Fibroblast of skin of right biceps (primary cell): Measurements from ENCODE around the gene SLC7A6.
A peak's percentile ranks its signal among the peaks of the same experiment; 100 is the strongest.

ENCODE experiments used
- DNase-seq: peaks from one replicate; pipeline ENCODE4 v3.0.0-alpha.2; 2013

The SLC7A6 gene

DNA sequence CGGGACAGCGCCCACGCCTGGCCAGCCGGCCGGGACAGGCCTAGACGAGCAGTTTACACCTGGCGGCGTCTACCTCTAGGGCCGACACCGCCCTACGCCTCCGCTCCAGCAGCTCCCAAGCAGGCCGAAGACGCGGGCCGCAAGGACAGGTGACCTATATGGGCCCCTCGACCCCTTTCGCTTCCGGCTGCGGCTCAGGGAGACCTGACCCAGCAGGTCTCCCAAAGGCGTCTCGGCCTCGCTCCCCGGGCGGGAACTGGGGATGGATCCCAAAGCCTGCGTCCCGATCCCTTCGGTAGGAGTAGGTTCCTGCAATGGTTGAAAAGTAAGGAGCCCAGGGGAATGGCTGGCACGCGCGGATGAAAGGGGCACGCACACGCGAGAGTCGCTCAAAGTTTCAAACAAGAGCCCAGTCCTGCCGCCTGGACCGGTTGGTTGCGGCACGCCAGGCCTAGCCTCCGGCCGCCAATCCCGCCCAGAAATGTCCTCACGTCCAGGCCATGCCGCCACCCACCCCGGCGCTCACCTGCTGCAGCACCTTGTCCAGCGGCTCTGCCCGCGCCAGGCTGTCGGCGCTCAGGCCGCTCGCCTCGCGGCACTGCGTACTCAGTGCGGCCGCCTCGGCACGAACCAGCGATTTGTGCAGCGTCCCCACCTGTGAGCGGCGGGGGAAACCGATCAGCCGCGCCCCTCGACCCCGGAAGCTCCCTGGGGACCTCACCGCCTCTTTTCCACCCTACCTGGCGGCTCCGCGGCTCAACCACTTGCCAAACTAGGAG, 29.0 kb upstream of the SLC7A6 start:
- DNase-seq: no peak

DNA sequence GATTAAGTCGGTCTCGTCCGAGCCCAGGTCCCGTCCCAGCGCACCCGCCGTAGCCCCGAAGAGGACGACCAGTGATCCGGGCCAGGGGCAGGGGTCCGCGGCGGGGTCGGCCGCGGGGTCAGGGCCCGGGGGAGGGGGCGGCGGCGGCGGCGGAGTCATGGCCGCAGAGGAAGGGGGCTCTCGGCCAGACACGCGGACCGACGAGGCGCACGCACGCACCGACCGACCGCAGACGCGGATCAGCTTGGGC, 28.5 kb upstream of the SLC7A6 start, which contains the start of gene ESRP2:
ESRP2 (minus strand) TSS at position 241 of the 250 bp plus-strand sequence; CDS start at position 159, 82 bp downstream.
- DNase-seq: no peak

DNA sequence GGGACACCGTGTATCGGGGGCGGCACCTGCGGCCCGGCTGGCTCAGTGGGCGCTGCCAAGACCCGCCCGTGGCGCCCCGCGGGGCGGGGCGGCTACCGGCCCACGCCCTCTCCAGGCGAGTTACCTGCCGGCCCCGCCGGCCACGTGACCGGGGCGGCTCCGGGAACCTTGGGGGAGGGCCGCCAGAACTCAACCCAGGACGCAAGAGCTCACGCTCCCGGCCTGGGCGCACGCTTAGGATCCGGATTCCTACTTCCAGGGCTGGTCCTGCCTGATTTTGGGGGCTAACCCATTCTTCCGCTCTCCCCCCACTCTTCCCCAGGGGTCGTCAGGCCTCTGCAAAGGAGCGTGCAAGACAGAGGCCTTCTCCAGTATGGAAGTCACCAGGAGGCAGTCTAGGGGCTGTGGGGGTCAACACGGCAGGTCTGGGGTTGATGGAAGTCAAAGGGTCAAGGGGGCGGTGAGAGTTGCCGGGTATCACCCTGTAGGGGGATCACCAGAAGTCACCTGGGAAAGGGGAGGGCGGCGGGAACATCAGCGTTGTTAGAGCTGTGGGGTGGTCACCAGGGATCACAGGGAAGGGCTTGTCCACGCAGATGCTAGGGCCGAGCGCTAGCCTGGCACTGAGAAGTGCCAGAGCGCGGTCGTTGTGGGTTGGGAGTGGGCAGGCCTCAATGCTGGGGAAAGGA, 28.0 kb upstream of the SLC7A6 start:
- no peak for DNase-seq

DNA sequence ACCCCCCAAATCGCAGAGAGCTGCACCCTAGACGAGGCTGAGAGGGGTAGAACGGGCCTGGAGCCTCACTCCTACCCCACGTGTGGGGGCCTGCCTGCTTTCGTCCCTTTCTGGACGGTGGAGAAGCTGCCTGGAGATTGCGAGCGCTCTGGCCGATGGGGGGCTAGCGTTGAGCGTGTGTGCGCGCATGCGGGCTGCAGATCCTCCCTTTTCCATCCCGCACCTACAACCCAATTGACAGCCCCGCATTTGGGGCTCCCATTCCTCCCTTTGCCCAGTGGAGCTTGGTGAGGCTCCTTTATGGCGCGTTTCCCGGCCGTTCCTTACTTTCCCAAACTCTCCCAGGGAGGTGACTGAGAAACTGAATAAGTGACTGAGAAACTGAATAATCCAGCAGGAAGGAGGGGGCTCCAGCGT, 27.5 kb upstream of the SLC7A6 start:
- DNase-seq: no peak

DNA sequence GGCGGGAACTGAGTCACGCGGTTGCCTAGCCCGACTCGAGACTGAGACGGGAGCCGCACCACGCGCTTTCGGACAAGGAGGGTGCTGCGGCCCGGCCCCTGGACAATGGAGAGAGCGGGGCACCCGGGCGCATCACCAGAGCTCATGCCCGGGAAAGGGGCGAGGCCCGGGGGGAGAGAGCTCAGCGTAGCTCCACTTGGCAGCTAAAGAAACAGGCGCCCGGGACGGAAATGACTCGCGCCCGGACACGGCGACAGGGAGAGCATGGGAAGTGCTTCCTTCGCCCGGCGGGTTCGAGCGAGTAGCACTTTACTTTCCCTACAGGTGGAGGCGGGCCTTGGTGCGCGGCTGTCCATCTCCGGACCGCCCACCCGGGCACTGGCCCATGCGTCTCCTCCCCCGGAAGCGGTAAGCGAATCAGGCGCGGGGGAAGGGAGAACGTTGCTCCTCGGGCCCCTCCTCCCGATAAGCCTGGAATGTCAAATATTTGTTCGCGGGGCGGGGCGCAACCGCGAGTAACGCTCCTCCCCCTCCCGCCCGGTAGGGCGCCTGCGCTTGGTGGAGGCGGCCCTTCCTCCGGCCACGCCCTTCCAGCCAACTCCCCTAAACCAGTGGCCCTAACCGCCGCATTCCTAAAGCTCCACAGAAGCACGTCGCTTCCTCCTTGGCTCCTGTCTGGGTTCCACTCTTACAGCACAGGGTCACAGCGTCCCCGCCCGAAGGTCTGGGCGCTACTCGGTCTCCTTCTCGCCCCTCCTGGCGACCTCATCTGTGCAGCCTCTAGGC, 26.9 kb upstream of the SLC7A6 start:
- peak; percentile 99 for DNase-seq

DNA sequence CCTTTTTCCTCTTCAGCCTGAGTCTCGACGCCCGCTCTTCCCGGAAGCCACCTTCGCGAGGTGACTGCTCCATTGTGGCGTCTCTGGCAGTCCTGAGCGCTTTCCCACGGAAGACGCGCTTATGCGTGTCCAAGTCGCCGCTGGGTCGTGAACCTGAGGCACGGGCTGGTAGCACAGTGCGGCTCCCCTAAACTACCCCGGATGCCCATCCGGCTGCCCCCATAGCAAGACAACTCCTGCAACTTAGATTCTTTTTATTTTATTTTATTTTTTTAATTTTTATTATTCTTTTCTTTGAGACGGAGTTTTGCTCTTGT, 26.3 kb upstream of the SLC7A6 start:
- DNase-seq: no peak

DNA sequence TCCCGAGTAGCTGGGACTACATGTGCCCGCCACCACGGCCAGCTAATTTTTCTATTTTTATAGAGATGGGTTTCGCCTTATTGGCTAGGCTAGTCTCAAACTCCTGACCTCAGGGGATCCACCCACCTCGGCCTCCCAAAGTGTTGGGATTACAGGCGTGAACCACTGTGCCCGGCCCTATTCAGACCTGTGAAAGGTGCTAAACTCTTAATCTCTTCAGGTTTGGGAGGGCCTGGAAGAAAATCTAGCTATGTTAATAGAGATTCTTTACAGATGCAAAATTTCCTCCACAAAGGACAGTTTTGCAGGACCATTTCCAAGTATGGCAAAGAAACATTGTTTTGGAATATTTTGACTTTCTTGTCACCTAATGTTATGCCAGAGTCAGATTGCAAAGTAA, 22.2 kb upstream of the SLC7A6 start:
- no peak for DNase-seq

DNA sequence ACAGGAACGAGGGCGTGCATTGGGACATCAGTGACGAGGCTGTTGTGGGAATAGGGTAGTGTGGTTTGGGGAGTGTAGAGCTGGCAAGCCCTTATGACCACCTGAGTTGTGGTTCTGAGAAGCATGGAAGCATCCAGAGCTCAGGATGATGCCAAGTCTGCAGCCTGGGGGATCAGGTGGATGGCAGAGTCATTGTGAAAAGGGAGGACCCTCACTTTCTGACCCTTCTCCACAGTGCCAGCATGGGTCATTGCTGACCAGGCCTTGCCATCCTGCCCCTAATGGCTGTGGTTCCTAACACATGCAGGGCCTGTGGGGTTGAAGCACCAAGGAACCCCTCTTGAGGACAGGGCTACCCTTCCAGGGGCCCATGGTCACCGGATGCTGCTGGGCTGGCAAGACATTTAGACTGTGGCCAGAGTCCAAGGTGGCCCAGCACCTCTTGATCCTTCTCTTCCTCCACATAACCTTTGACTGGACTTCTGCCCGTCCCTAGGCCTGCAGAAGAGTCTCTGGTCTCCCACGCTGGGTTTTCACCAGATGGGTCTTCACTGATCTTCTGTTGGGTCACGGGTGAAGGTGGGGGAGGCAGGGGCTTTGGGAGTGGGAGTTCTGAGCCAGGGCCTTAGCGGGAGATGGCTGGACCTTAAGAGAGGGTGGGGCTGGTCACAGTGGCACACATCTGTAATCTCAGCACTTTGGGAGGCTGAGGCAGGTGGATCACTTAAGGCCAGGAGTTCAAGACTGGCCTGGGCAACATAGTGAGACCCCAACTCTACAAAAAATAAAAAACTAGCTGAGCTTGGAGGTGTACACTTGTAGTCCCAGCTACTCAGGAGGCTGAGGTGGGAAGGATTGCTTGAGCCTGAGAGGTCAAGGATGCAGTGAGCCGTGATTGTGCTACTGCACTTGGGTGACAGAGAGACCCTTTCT, 21.1 kb upstream of the SLC7A6 start:
- no peak for DNase-seq

DNA sequence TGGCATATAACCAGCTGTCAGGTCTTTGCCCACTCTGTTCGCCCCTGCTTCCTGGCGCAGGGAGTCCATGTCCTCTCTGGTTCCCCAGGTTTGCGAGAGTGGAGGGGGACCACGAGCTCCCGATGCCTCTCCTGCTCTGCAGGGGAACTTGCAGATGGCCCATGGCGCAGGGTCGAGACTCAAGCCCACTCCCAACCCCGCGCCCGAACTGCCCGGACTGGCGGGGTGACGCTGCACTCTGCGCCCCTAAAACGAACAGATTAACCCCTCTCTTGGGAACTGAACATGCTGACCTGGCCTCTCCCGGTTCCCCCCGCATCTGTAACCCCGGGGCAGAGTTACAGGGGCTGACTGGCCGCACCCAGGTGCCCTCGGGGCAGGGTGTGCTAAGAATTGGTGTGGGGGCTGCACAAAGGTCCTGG, 19.8 kb upstream of the SLC7A6 start:
- DNase-seq: no peak

DNA sequence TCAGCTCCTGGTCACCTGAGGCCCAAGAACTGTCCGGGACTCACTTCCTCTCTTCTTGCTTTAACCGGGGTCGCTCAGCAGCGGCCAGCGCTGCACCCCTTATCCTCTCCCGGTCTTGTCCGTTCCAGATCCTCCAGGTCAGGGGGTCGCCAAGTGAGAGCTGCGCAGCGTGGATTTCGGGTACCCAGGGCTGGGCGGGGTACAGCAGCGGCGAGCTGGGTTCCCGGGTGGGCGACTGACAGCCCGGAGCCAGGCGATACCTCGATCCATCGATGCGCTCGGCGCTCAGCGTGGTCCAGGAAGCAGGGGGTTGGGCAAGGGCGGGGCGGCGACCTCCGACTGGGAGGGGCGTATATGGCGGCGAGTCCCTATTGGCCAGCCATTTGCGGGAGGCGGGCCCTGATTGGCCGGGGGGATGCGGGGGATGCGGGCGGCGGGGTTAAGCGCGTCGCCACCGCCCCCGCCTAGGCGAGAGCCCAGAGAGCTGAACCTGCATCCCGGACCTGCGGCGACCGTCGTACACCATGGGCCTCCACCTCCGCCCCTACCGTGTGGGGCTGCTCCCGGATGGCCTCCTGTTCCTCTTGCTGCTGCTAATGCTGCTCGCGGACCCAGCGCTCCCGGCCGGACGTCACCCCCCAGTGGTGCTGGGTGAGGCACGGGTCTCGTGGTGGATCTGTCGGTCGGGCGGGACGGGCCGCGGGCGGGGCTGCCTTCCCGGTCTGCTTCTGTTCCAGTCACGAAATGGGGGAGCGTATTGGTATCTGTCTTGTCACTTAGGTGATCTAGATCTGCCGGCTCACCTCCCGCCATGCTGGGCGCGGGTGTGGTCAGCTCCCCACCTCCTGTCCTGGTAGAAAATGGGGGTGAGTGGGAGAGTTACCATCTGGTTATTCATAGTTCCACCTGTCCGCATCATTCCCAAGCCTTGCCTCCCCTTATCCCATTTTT, 19.1 kb upstream of the SLC7A6 start, which contains the start of gene PLA2G15:
PLA2G15 (plus strand) TSS at position 471 of the 951 bp plus-strand sequence; CDS start at position 525, 54 bp downstream.
- peak; percentile 94 for DNase-seq

DNA sequence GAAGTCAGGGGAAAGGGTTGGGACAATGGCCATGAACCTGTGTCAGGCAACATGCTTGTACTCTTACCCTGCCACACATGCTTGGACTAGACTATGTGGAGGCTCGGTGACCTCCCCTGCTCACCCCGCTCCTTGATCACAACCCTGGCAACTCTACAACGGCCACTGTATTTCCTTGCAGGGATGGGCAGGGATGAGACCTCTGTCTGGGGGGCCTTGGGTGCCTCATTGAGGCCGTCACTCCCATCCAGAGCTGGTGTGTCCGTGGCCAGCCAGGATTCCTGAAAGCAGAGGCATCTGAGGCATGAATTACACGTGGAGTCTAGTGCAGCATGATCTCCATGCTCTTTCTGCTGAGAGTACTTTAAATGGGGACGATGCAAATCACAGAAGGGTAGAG, 18.2 kb upstream of the SLC7A6 start:
- no peak for DNase-seq

DNA sequence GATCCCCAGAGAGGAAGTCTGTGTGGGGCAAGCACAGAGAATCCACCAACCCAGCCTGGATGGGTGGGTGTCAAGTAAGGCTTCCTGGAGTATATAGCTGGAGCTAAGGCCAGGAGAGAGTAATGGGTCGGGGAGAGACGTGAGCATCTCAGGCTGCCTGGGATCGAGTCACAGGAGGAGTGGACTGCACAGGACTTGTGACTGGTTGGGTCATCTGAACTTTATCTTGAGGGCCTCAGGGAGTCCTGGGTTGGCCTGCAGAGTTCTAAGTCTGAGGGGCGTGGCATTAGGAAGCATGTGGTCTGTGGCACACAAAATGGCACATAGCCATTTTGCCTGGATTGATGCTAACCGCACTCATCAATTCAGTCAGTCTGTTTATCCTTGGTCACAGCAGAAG, 17.7 kb upstream of the SLC7A6 start:
- DNase-seq: no peak

DNA sequence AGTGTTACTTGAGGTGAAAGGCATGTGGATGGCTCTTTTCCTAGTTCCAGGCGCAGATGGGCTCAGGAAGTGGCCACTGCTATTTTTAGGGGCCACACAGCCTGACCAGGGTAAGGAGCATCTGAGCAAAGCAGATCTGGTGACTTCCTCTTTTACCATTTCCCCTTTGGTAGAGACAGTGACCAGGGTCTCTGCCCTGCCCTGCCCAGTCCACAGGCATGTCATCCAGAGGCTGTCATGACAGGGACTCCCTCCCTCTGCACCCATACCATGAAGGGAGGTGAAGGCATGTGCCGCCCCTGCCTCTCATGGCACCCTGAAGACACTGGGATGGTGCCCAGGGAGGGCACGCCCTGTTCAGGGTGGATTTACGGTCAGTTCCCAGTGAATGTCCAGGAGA, 16.9 kb upstream of the SLC7A6 start:
- no peak for DNase-seq

DNA sequence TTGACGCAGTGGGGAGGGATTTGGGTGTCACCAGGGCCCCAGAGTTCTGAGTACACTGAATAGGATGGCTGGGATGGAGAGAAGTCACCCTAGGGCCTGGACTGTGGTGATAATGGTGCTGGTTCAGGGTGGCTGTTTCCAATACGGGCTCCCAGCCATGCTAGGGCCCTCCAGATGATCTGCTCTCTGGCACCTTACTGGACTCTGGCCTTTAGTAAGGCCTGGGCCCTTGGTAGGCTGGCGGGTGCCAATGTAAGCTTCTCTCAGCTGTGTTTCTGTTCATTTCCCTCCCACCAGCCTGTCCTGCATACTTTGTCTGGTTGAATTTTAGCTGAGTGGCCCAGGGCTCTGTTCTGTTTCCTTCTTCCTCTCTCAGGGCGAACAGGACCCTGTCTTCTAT, 16.4 kb upstream of the SLC7A6 start:
- DNase-seq: no peak

DNA sequence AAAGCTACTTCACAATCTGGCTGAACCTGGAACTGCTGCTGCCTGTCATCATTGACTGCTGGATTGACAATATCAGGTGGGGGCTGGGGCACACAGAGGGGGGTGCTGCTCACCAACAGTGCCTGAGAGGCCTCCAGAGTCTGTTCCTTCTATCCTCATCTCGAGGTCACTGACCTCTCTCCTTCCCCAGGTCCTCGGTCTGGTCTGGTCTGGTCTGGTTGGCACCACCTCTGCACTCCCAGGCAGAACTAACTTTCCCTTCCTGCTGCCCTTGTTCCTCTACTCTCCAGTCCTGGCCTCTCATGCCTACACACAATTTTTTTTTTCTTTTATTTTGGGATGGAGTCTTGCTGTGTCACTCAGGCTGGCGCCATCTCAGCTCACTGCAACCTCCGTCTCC, 15.0 kb upstream of the SLC7A6 start:
- DNase-seq: no peak

DNA sequence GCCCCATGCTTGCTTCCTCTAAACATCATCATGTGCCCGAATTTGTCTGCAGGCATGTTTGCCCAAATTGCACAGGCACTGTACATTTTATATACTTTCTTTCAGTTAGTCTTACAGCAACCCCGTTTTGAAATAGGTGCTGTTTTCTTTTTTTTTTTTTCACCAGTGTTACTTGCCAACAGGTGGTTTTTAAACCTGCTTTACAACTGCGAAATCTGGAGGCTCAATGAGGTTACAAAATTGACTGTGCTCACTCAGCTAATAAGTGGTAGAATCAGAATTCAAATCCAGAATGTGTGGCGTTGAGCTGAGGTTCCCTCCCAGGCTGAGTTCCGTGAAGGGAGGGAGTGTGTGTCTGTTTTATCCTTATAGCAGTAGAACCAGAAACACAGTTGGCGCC, 13.4 kb upstream of the SLC7A6 start:
- DNase-seq: no peak

DNA sequence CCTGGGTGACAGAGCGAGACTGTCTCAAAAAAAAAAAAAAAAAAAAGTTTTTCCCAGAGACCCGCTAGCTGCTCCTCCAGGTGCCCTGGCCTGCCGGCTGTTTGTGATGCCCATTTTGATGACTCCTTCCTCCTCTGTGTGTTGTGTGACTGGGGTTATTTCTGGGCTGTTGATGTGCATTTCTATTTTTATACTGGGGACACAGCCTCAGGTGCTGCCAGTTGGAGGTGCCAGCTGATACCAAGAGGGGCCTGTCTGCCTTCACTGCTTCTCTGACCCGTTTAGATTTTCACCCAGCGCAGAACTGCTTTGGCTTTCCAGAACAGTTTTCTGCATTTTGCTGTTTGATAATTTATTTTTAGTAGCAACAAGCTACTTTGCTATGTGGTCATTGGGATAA, 12.5 kb upstream of the SLC7A6 start:
- DNase-seq: no peak

DNA sequence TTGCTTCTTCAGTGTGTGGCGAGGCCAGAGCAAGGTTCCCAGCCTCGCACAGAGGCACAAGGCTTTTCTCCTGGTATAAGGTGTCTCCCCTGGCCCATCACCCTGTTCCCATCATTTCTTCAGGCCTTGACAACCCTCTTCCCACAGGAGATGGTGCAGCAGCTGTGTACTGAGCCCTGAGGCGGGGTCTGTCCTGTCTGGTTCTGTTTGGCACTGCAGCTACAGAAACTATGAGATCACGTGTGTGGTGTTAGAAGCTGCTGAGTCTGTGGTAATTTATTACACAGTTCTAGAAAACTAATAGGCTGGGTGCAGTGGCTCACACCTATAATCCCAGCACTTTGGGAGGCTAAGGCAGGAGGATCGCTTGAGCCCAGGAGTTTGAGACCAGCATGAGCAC, 11.9 kb upstream of the SLC7A6 start:
- DNase-seq: no peak

DNA sequence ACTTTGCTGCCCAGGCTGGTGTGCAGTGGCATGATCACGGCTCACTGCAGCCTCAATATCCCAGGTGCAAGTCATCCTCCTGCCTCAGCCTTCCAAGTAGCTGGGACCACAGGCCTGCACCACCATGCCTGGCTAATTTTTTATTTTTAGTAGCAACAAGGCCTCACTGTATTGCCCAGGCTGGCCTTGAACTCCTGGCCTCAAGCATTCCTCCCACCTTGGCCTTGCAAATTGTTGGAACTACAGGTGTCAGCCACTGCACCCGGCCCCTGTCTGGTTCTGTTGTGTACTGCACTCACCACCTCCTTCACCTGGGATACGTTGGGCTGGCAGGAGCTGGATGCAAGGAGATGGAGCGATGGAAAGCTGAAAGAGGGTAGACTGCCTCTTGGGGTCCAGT, 10.6 kb upstream of the SLC7A6 start:
- DNase-seq: no peak

DNA sequence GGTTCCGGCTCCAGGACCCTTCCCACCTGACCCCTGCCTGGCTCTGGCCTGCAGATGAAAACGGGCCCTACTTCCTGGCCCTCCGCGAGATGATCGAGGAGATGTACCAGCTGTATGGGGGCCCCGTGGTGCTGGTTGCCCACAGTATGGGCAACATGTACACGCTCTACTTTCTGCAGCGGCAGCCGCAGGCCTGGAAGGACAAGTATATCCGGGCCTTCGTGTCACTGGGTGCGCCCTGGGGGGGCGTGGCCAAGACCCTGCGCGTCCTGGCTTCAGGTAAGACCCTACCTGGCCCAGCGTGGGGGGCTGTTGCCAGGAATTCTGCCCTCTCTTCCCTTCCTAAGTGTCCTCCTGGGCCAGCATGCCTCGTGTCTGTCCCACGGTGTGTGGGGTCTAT, 8.6 kb upstream of the SLC7A6 start:
- no peak for DNase-seq

DNA sequence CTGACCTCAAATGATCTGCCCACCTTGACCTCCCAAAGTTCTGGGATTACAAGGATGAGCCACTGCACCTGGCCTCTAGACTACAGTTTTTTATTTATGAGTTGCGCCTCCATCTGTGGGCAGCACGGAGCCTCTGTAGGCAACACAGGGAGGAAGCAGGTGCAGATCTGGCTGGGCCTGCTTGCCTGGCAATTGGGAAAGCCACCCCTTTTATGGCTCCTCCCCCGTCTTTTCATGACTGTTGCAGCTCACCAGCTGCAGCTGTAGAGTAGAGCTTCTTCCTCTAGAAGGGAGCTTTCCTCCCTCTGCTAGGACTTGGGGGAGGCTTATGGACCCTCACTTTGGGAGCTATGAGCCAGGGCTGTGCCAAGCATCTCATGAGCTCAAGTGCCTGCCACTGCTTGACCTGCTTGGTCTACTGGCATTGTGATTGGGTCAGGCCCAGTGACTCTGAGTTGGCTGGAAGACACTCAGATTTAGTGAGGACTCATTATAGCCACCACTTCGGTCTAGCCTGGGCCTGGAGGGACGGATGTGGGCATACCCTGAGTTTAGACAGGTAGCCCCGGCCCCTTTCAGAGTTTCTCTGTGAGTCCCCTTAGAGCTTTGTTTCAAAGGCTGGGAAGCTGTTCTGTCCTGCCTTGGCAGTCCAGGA, 6.9 kb upstream of the SLC7A6 start:
- no peak for DNase-seq
